ENCODE measurements around the gene CHRNA3. TPM values are rescaled to one million over a fixed set of nuclear protein-coding genes. Genes with fewer than 3 reads are reported as not detected.

Gene CHRNA3
- polyA plus RNA-seq = 2.4 TPM in 2 replicates
- 1.7 and 2.2 TPM in 2 replicates for polyA minus RNA-seq

GRCh38 chr15:78620527-78621421 lies at the start of gene CHRNA3:
Gene CHRNA3, minus strand, starts transcription at chr15:78620996. Its CDS starts 202 bp downstream, at chr15:78620794.
- peak within 1 kb of the TSS; percentile 58 for H3K9ac ChIP-seq (ENCODE audit: low read length)
- H3K36me3 ChIP-seq (ENCODE audit: insufficient read depth, low read length) = no peaks in the 10 kb centered on the region
- no peaks in the 10 kb centered on the region for H3F3A ChIP-seq (ENCODE audit: insufficient read depth, low read length, poor library complexity, severe bottlenecking)
- no peaks in the 10 kb centered on the region for H3K9me2 ChIP-seq (ENCODE audit: insufficient read depth, low read length)
- peaks cover 42% of the 10 kb centered on the region for H3K27me3 ChIP-seq (ENCODE audit: insufficient read depth, low read depth, low read length)
- H3K9me3 ChIP-seq (ENCODE audit: low read length) = no peaks in the 10 kb centered on the region
- peak within 1 kb of the TSS; percentile 8 for H2AFZ ChIP-seq (ENCODE audit: low read depth, low read length)
- H4K20me1 ChIP-seq (ENCODE audit: insufficient read depth) = no peaks in the 10 kb centered on the region
- no peaks in the 10 kb centered on the region for H3K79me2 ChIP-seq (replicated peaks; ENCODE audit: insufficient read depth, low read length)
- H3K4me3 ChIP-seq (ENCODE audit: low read length) = peak within 1 kb of the TSS; percentile 79
- peak within 1 kb of the TSS; percentile 65 for H3K4me2 ChIP-seq (ENCODE audit: low read length)
- TF ChIP-seq REST (IDR thresholded peaks at IDR 0.05; ENCODE audit: borderline replicate concordance) (no peak), SMC3 (conservative IDR thresholded peaks at IDR 0.05; ENCODE audit: poor library complexity) (peak; percentile 18), RAD21 (conservative IDR thresholded peaks at IDR 0.05) (peak; percentile 28), POLR2AphosphoS5 (IDR thresholded peaks at IDR 0.05) (no peak), MXI1 (conservative IDR thresholded peaks at IDR 0.05; ENCODE audit: poor library complexity, severe bottlenecking) (peak; percentile 43)
- no peak within 1 kb of the TSS for H3K27ac ChIP-seq (ENCODE audit: low read length)

- no peaks in the 10 kb centered on the region for H3K27me3 ChIP-seq (ENCODE audit: insufficient read depth, low read depth, low read length)
- no peak for TF ChIP-seq RAD21 (conservative IDR thresholded peaks at IDR 0.05)
- no peak for TF ChIP-seq SMC3 (conservative IDR thresholded peaks at IDR 0.05; ENCODE audit: poor library complexity)
- TF ChIP-seq EP300 (conservative IDR thresholded peaks at IDR 0.05; ENCODE audit: poor library complexity, severe bottlenecking) = no peak
- TF ChIP-seq REST (IDR thresholded peaks at IDR 0.05; ENCODE audit: borderline replicate concordance) = no peak
- no peak for TF ChIP-seq POLR2AphosphoS5 (IDR thresholded peaks at IDR 0.05)
- no peak for TF ChIP-seq CTCF (IDR thresholded peaks at IDR 0.05; ENCODE audit: poor library complexity, severe bottlenecking)
- no peak for TF ChIP-seq MXI1 (conservative IDR thresholded peaks at IDR 0.05; ENCODE audit: poor library complexity, severe bottlenecking)
- TF ChIP-seq EZH2 (IDR thresholded peaks at IDR 0.05; ENCODE audit: borderline replicate concordance, insufficient read depth, low read length, poor library complexity, severe bottlenecking) = no peak
- no peak for TF ChIP-seq TAF1 (IDR thresholded peaks at IDR 0.05; ENCODE audit: low read depth)
- H3K9me2 ChIP-seq (ENCODE audit: insufficient read depth, low read length) = no peaks in the 10 kb centered on the region
- H3K9ac ChIP-seq (ENCODE audit: low read length) = no peak overlapping the region
- no peak overlapping the region for H3K4me3 ChIP-seq (ENCODE audit: low read length)
- H3K9me3 ChIP-seq (ENCODE audit: low read length) = no peaks in the 10 kb centered on the region
- H4K20me1 ChIP-seq (ENCODE audit: insufficient read depth) = no peaks in the 10 kb centered on the region
- H3F3A ChIP-seq (ENCODE audit: insufficient read depth, low read length, poor library complexity, severe bottlenecking) = no peaks in the 10 kb centered on the region
- H2AFZ ChIP-seq (ENCODE audit: low read depth, low read length) = no peak overlapping the region
- no peak overlapping the region for H3K4me2 ChIP-seq (ENCODE audit: low read length)
- H3K27ac ChIP-seq (ENCODE audit: low read length) = no peak overlapping the region
- no peaks in the 10 kb centered on the region for H3K79me2 ChIP-seq (replicated peaks; ENCODE audit: insufficient read depth, low read length)
- no peaks in the 10 kb centered on the region for H3K36me3 ChIP-seq (ENCODE audit: insufficient read depth, low read length)
These were observed 48.2 kb upstream of the CHRNA3 start for GRCh38 chr15:78668987-78669386.
